Panc1 (cell line): ENCODE results near the gene LRBA. TPM values are rescaled to one million over a fixed set of nuclear protein-coding genes. Genes with fewer than 3 reads are reported as not detected.

ENCODE experiments used
- ATAC-seq: fragments of 200-7000 bp; cut with Tn5 transposase; 2 replicates; pipeline ENCODE4 v1.9.1; 2020; ENCODE audit warnings: mild to moderate bottlenecking, moderate library complexity
- BruUV-seq: library from RNA; stranded (reverse); fragments of 400-500 nt; replicated peaks from 2 replicates; lab custom pipeline; 2021; lab: Mats Ljungman, UMichigan
- CTCF ChIA-PET: fragments of 300-600 bp; sonication (Branson Sonifier 250); formaldehyde crosslinking; loops from one replicate; lab custom pipeline; 2022; ENCODE audit warnings: antibody characterized with exemption; lab: Charles Lee
- POLR2A ChIA-PET: fragments of 300-600 bp; sonication (Branson Sonifier 250); formaldehyde crosslinking; loops from one replicate; lab custom pipeline; 2022; ENCODE audit warnings: antibody characterized with exemption; lab: Charles Lee
- DNase-seq: peaks from one replicate; pipeline ENCODE4 v3.0.0-alpha.2; 2010; ENCODE audit warnings: low read depth, low spot score
- H3K27ac ChIP-seq: 2 replicates; pipeline ENCODE4 v1.5.1; 2011; ENCODE audit warnings: mild to moderate bottlenecking, low read length, inconsistent platforms
- H3K27me3 ChIP-seq: fragments of 200-500 bp; sonication (Bioruptor generic); 2 replicates; pipeline ENCODE4 v1.6.0; 2014; ENCODE audit warnings: low read length, inconsistent platforms; ENCODE audit not compliant: control insufficient read depth, insufficient read depth
- H3K36me3 ChIP-seq: fragments of 200-500 bp; sonication (Bioruptor generic); 2 replicates; pipeline ENCODE4 v1.5.1; 2014; ENCODE audit warnings: inconsistent platforms, mild to moderate bottlenecking, low read length, moderate library complexity; ENCODE audit not compliant: control insufficient read depth, insufficient read depth
- H3K4me1 ChIP-seq: 2 replicates; pipeline ENCODE4 v1.5.1; 2011; ENCODE audit warnings: inconsistent platforms, mild to moderate bottlenecking, low read length, moderate library complexity; ENCODE audit not compliant: control insufficient read depth, insufficient read depth
- H3K4me3 ChIP-seq, 2 experiments: 2 replicates each; pipeline ENCODE4 v1.5.1; 2011 to 2012; ENCODE audit warnings: low read depth in 2 of 2, low read length in 2 of 2, mild to moderate bottlenecking in 2 of 2, inconsistent platforms in 1 of 2, moderate library complexity in 1 of 2
- H3K9me3 ChIP-seq: fragments of 200-500 bp; sonication (Bioruptor generic); 2 replicates; pipeline ENCODE4 v1.5.1; 2014; ENCODE audit warnings: low read depth, mild to moderate bottlenecking, inconsistent platforms, low read length, moderate library complexity; ENCODE audit not compliant: control insufficient read depth, insufficient read depth
- POLR2AphosphoS5 ChIP-seq: IDR thresholded peaks from 2 replicates; pipeline ENCODE4 v1.6.1; 2012; ENCODE audit warnings: mild to moderate bottlenecking, low read depth, low read length, moderate library complexity
- SIN3A ChIP-seq: IDR thresholded peaks from 2 replicates; pipeline ENCODE4 v1.6.1; 2012; ENCODE audit warnings: low read depth, mild to moderate bottlenecking, low read length, moderate library complexity, borderline replicate concordance; ENCODE audit not compliant: insufficient read depth
- TCF7L2 ChIP-seq: IDR thresholded peaks from 2 replicates; pipeline ENCODE4 v1.6.1; 2011; ENCODE audit warnings: mild to moderate bottlenecking, low read depth, low read length, inconsistent platforms
- in situ Hi-C: cut with HindIII; loops from 2 replicates; pipeline ENCODE4 v1.10.0; 2016; ENCODE audit warnings: low sequenced_read_pairs, low pct_unique_long_range_greater_than_20kb
- intact Hi-C: fragments of 100-400 bp; cut with micrococcal nuclease; formaldehyde crosslinking; loops from one replicate; pipeline ENCODE4 v1.10.0; 2022; ENCODE audit not compliant: unreplicated experiment
- total RNA-seq: library from RNA; stranded (reverse); gene quantifications from one replicate; pipeline ENCODE4 v1.2.1, GENCODE V29; 2021; ENCODE audit not compliant: unreplicated experiment
- TF ChIP-seq, protein P1 (sequence below): fragments of 450-650 bp; IDR thresholded peaks from 2 replicates; pipeline ENCODE4 v1.5.1; 2017; ENCODE audit warnings: mild to moderate bottlenecking
- TF ChIP-seq, protein P2 (sequence below), 2 experiments: IDR thresholded peaks; 2 replicates each; pipeline ENCODE4 v1.6.1; 2011 to 2012; ENCODE audit warnings: low read depth in 2 of 2, control low read depth in 1 of 2, low read length in 1 of 2, mild to moderate bottlenecking in 1 of 2, moderate library complexity in 1 of 2; ENCODE audit not compliant: insufficient read depth in 1 of 2

The LRBA gene
- total RNA-seq, 1 experiment from 2014 or later = 26.4 TPM

DNA sequence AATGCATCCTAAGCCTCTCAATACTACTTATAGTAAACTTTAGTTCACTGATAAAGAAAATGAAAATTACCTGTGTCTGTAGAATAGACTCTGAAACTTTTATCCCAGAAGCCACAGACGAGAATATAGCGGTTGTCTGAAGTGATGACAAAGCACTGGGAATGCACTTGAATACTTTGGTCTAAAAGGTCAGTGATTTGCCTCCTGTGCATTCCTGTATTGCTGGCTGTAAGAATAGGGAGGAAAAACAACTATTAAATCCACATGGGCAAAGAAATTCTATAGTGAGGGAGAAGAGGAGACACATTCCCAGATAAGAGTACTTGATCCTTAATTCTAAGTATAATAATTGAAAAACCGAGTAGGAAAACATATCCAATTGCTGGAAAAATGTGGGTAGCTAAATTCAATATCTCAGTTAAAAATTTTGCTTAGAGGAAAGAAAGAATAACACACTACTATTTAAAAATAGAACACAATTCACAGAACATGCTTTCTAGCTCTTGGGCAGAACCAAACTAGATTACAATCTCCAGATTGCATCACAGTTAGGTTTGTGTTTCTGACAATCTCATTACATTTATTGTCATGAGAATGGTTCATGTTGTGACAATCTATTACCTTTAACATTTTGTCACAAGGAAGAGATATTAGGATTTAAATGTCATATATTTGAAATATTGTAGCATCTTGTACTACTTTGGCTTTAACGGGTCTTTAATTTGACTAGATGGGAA is 704.8 kb downstream of the LRBA start:
- no peak overlapping the region for H3K27ac ChIP-seq
- POLR2A ChIA-PET = no interaction called here
- intact Hi-C loops = no loop called here
- TF ChIP-seq POLR2AphosphoS5 (no peak), SIN3A (no peak), TCF7L2 (no peak)
- TF ChIP-seq, protein P1, sequence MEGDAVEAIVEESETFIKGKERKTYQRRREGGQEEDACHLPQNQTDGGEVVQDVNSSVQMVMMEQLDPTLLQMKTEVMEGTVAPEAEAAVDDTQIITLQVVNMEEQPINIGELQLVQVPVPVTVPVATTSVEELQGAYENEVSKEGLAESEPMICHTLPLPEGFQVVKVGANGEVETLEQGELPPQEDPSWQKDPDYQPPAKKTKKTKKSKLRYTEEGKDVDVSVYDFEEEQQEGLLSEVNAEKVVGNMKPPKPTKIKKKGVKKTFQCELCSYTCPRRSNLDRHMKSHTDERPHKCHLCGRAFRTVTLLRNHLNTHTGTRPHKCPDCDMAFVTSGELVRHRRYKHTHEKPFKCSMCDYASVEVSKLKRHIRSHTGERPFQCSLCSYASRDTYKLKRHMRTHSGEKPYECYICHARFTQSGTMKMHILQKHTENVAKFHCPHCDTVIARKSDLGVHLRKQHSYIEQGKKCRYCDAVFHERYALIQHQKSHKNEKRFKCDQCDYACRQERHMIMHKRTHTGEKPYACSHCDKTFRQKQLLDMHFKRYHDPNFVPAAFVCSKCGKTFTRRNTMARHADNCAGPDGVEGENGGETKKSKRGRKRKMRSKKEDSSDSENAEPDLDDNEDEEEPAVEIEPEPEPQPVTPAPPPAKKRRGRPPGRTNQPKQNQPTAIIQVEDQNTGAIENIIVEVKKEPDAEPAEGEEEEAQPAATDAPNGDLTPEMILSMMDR = no peak
- TF ChIP-seq, protein P2, sequence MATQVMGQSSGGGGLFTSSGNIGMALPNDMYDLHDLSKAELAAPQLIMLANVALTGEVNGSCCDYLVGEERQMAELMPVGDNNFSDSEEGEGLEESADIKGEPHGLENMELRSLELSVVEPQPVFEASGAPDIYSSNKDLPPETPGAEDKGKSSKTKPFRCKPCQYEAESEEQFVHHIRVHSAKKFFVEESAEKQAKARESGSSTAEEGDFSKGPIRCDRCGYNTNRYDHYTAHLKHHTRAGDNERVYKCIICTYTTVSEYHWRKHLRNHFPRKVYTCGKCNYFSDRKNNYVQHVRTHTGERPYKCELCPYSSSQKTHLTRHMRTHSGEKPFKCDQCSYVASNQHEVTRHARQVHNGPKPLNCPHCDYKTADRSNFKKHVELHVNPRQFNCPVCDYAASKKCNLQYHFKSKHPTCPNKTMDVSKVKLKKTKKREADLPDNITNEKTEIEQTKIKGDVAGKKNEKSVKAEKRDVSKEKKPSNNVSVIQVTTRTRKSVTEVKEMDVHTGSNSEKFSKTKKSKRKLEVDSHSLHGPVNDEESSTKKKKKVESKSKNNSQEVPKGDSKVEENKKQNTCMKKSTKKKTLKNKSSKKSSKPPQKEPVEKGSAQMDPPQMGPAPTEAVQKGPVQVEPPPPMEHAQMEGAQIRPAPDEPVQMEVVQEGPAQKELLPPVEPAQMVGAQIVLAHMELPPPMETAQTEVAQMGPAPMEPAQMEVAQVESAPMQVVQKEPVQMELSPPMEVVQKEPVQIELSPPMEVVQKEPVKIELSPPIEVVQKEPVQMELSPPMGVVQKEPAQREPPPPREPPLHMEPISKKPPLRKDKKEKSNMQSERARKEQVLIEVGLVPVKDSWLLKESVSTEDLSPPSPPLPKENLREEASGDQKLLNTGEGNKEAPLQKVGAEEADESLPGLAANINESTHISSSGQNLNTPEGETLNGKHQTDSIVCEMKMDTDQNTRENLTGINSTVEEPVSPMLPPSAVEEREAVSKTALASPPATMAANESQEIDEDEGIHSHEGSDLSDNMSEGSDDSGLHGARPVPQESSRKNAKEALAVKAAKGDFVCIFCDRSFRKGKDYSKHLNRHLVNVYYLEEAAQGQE (IDR thresholded peaks at IDR 0.05; ENCODE audit: insufficient read depth in 1 of 2, low read depth in 2 of 2, low read length in 1 of 2) = no peak
- no peaks in the 10 kb centered on the region for H3K36me3 ChIP-seq
- H3K4me3 ChIP-seq = no peak overlapping the region
- BruUV-seq = no TSS peak
- no peak for ATAC-seq
- DNase-seq = no peak
- H3K4me1 ChIP-seq = no peaks in the 10 kb centered on the region
- in situ Hi-C loops = no loop called here
- CTCF ChIA-PET = no interaction called here
- H3K27me3 ChIP-seq = no peaks in the 10 kb centered on the region
- H3K9me3 ChIP-seq = no peaks in the 10 kb centered on the region

DNA sequence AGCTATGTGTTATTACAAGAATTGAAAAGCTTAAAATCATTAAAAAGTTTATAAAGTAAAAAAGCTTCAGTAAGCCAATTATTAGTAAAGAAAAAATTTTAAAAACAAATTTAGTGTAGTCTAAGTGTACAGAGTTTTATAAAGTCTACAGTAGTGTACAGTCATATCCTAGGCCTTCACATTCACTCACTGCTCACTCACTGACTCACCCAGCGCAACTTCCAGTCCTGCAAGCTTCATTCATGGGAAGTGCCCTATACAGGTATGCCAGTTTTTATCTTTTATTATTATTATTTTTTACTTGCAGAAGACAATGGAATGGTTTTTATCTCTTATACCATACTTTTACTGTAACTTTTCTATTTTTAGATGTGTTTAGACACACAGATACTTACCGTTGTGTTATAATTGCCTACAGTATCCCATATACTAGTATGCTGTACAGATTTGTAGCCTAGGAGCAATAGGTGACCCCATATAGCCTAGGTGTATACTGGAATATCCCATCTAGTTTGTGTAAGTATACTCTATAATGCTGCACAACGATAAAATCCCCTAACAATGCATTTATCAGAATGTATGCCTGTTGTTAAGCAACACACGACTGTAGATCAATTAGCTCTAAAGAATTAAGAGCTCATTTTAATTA is 706.1 kb downstream of the LRBA start:
- DNase-seq = no peak
- BruUV-seq = no TSS peak
- ChIA-PET CTCF (interaction anchor here (0.6 kb wide), 1 partner anchor 657 kb away, joined by 4 read pairs; no protein-coding TSS in a partner anchor), POLR2A (no interaction called here)
- intact Hi-C loops = no loop called here
- no peaks in the 10 kb centered on the region for H3K27me3 ChIP-seq
- H3K4me3 ChIP-seq = no peak overlapping the region
- no peaks in the 10 kb centered on the region for H3K36me3 ChIP-seq
- H3K9me3 ChIP-seq = no peaks in the 10 kb centered on the region
- no peak overlapping the region for H3K27ac ChIP-seq
- TF ChIP-seq, protein P2 (IDR thresholded peaks at IDR 0.05; ENCODE audit: insufficient read depth in 1 of 2, low read depth in 2 of 2, low read length in 1 of 2) = no peak
- TF ChIP-seq SIN3A = no peak
- TF ChIP-seq, protein P1 = no peak
- TF ChIP-seq TCF7L2 = no peak
- TF ChIP-seq POLR2AphosphoS5 = no peak
- H3K4me1 ChIP-seq = no peaks in the 10 kb centered on the region
- no peak for ATAC-seq
- in situ Hi-C loops = no loop called here
